Activated T-cell treated with anti-CD3 and anti-CD28 coated beads for 1 hour (primary cell): ENCODE results near the gene NEGR1.

Experiments
- DNase-seq: peaks from one replicate; pipeline ENCODE4 v3.0.0-alpha.2; 2020; ENCODE audit warnings: low read depth

Gene NEGR1

GRCh38 chr1:71630073-71630472 lies 652.3 kb downstream of the NEGR1 start:
- no peak for DNase-seq

DNA sequence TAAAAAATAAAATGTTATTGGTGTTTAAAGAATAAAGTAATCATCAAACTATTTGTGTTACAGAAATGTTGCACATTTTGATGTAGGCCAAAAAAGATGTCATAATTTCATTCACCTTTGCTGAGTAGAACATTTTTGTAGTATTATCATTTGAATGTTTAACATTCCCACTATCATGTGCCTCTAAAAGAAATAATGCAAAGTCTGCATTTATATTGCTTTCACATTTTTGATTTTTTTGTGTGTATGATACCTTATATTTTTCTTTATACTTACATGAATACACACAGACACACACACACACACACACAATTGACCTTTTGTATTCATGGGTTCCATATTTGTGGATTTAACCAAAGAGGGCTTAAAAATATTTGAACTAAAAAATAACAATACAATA lies 657.3 kb downstream of the NEGR1 start:
- DNase-seq = no peak

DNA sequence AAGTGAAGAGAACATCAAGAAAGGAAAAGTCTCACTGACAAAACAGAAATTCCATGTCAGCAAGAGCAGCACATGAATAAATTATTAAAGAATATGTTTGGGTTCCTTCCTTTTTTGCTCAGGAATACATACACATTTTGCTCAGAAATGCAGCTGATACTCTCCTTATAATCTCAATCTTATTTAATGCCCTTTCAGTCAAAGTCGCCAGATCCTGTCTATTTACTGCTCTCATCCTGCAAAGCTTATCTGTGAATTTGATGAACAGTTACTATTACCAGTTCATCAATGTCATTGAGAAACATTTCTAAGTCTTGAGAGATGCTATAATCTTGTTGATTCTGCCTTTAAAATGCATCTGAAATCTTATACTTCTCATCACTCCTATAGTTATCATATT lies 658.5 kb downstream of the NEGR1 start:
- DNase-seq = no peak

GRCh38 chr1:71621785-71622184 lies 660.6 kb downstream of the NEGR1 start:
- no peak for DNase-seq

DNA sequence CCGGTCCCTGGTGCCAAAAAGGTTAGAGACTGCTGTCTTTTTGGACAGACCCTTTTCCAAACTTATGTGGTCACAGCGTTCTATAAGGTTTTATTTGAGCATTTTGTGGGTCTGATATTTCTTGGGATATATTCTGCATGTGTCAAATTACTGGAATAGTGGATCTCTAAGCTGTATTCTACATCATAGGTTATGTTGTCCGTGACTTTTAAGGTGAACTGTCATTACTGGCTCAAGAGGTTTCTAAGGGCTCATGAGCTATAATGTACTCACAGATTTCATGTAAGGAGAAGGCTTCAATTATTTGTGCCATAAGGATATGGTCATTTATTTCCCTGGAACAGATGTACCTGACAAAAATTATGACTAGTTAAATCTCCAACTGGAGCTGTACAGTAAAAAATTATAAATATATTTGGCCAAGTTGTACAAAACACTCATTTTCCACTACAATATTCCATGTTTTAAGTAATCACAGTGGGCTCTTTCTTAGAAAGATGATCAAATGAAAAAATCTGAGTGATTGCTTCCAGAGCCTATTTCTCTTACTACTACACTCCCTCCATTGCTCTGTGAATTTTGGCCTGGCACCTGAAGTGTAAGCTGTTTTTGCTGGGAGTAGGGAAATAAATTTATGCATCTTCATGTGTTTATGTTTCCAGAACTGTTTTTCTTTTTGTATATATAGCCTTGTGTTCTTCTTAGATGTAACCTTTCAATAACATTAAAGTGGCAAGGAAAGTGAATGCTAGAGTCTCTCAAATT lies 663.4 kb downstream of the NEGR1 start:
- no peak for DNase-seq

- DNase-seq = no peak
Measured at GRCh38 chr1:71618191-71618590, 664.1 kb downstream of the NEGR1 start.

- no peak for DNase-seq
Measured at GRCh38 chr1:71610476-71610875, 671.9 kb downstream of the NEGR1 start.

- DNase-seq = no peak
Measured at GRCh38 chr1:71603044-71603776, 679.1 kb downstream of the NEGR1 start.

DNA sequence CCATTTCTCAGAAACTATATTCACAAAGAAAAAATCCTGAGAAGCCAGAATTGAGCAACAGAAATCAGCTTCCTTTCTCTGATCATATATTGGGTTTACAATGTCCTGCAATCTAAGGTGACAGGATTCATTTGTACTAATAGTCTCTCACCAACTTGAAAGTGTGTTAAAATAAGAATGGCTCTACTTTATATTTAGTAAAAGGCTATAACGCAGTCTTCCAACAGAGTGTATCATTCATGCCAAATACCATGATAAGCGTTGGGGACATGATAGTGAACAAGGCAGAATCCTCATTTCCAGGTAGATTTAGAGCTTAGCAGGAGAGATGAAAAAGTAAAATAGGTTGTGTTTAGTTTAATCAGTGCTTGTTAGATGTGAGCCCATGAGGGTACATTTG lies 682.3 kb downstream of the NEGR1 start:
- DNase-seq = no peak

DNA sequence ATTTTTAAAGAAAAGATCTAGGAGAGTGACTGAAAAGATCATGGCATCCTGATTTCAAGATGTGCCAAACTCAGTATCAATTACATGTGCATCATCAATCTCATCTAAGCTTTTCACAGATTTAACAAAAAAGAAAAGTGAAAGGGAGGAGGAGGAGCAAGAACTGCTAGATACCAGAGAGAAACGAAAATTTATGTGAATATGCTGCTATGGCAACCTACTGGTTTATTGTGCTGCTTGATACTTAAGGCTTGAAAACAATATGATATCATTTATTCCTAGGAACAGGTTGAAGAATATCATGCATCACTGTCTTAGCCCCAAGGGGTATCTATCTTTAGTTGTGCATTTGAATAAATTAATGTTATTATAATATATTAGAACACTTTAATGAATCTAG lies 683.0 kb downstream of the NEGR1 start:
- DNase-seq = no peak

- DNase-seq = no peak
Measured at GRCh38 chr1:71593523-71593922, 688.8 kb downstream of the NEGR1 start.

DNA sequence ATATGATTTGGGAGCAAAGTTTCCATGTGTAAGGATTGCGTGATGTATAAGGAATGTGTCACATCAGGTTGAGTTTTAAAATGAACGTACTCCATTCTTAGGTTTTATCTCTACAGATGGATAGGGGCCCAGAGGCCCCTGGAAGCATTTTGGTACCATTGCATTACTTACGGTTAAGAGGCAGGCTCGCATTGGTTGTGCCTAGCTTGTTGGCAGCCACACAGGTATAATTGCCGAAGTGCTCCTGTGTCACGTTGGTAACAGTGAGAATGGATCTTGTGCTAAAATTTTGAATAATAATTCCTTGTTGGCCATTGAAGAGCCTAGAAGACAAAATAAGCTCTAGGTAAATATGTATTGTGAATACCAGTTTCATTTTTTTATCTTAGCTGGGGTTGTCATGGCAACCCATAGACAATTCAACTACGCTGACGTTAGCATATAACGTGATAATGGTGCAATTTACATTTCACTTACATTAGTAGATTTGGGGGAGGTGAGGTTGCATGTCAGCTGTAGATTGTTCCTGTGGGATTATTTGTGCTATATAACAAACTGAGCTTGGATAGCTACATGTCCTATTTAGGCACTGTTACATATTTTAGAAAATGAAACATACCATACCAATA lies 689.6 kb downstream of the NEGR1 start:
- DNase-seq = no peak

- no peak for DNase-seq
Measured at GRCh38 chr1:71589005-71589404, 693.3 kb downstream of the NEGR1 start.

GRCh38 chr1:71587961-71588360 lies 694.4 kb downstream of the NEGR1 start:
- no peak for DNase-seq

GRCh38 chr1:71586030-71586429 lies 696.3 kb downstream of the NEGR1 start:
- DNase-seq = no peak

DNA sequence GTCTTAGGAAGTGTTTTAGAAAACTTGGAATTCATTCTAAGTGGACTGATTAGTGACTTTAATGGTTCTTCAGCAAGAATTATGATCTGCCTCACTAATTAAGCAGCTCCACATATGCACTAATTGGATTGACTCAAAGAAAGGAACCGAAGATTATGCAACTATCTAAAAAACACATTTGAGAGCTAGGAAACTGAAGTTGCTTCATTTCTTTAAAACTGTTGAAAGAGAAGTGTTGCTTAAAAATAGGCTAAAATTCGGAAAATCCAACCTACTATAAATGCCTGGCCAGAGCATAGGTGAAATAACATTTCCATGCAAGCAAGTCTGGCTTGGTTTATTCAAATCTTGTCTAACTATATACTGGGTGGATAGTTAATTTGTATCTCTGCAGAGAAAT lies 698.6 kb downstream of the NEGR1 start:
- DNase-seq = no peak

DNA sequence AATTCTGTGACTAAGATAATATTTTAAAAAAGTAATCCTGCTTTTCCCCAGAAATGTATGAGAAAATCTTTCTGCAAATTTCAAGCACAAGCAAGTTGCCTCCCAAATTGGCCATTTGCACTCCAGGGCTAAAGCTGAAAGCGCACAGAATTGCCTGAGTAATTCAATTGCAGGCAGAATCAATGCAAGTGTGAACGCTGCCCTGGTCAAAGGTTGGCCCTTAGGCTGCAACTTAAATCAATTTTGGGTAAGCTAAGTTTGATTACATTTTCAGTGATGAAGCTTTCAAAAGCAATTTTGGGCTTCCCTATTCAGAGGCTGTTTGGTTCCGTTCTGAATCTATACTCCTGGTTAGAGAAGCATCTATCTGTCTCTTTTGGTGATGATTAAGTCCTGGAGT lies 699.7 kb downstream of the NEGR1 start:
- no peak for DNase-seq

- DNase-seq = no peak
Measured at GRCh38 chr1:71577451-71578131, 704.7 kb downstream of the NEGR1 start.

GRCh38 chr1:71572038-71572437 lies 710.3 kb downstream of the NEGR1 start:
- no peak for DNase-seq

DNA sequence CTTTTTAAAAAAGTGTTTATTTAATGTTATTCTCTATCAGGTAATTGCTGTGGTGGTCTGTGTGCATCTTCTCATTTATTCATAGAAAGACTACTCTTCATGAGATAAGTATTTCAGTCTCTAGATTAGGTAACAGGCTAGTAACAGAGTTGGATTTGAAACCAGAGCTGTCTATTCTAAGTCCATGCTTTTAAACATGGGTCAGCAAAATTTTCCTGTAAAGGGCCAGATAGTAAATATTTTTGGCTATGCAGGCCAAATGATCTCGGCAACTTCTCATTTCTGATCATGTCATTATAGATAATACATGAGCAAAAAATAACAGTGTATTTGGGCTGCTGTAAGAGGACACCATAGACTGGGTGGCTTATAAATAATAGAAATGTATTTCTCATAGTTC lies 715.9 kb downstream of the NEGR1 start:
- DNase-seq = no peak

GRCh38 chr1:71565831-71566230 lies 716.5 kb downstream of the NEGR1 start:
- no peak for DNase-seq

GRCh38 chr1:71565262-71565661 lies 717.1 kb downstream of the NEGR1 start:
- DNase-seq = no peak

DNA sequence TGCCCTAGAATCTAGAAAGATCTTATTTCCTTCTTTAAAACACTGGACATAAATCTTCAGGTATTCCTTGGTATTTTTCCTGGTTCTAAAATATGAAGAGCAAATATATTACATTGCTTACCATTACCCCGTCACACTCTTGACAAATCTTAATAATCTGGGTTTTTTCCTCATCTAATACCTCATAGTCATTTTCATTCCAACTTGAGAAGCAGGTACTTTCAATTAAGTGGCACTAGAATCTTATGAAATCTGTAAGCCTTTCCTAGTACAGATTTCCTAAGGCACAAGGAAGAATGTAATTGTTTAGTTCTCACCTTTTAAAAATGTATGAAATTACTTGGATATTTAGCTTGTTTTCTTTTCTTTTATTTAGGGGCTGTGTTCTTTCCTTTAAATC lies 720.0 kb downstream of the NEGR1 start:
- DNase-seq = no peak
